ENCODE measurements around the gene FGD3.

- TF ChIP-seq CTCF (IDR thresholded peaks at IDR 0.05) (no peak), POLR2A (IDR thresholded peaks at IDR 0.05) (no peak)
These were observed 89.7 kb downstream of the FGD3 start for GRCh38 chr9:93036887-93037475.

Measured in upper lobe of left lung (tissue), 4 donors.